GM21619 (cell line): ENCODE measurements around the gene ELFN1.

ENCODE experiments used
- ATAC-seq: cut with Tn5 transposase; IDR thresholded peaks from one replicate; pipeline ENCODE4 v1.9.1; 2021; ENCODE audit not compliant: unreplicated experiment

Gene ELFN1

DNA sequence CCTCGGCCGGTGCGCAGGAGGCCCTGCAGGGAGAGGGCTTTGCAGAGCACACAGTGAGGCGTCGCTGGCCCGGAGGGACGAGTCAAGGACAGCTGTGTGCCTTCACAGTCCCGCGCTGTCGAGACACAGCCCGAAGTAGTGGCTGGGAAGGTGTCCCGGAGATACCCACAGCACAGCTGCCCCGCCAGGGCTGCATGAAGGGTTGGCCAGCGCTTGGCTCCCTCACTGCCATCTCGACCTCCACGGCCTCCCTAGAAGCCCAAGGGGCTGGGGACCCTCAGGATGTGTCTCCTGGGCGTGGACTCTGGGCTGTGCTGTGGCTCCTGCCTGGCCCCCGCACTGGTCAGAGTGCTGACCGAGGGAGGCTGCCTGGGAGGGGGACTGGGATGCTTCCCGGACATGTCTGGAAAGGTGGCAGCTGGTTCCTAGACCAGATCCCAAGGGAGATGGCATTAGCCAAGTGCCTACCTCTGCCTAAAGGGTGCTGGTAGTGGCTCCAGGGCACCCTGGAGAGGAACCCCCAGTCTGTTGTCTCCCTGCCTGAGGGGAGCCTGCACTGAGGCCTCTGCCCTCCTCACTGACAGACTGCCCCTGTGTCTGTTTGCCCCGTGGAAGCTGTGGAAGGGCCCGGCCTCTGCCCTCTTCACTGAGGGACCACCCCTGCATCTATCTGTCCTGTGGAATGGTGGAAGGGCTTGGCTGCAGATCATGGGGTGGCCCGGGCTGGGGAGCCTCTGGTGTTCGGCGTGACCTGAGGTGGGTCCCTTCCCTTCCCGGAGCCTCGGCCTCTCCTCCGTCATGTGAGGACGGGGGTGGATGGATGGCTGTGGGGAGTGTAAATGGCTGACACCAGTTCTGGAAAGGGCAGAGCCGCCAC is 5.8 kb downstream of the ELFN1 start:
- no peak for ATAC-seq

DNA sequence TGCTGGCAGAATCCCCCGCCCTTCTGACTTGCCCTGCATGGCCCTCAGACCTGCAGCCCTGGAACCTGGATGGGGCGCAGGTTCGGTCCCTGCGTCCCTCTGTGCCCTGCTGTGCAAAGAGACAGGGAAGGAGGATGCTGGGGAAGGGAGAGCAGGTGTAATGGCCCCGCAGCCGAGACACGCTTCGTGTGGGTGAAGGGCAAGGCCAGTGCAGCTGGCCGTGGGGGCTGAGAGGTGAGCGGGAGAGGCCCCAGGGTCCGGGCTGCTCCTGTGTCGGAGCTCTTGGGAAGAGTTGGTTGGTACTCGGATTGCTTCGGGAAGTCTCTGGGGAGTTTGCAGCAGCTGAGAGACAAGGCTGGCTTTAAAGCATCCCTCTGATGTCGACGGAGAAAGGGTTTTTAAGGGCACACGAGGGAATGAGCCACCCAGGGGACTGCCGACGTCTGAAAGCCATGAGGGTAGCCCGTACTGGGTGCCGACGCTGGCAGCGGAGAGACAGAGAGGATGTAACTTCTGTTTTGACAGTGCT is 6.5 kb downstream of the ELFN1 start:
- ATAC-seq = no peak

DNA sequence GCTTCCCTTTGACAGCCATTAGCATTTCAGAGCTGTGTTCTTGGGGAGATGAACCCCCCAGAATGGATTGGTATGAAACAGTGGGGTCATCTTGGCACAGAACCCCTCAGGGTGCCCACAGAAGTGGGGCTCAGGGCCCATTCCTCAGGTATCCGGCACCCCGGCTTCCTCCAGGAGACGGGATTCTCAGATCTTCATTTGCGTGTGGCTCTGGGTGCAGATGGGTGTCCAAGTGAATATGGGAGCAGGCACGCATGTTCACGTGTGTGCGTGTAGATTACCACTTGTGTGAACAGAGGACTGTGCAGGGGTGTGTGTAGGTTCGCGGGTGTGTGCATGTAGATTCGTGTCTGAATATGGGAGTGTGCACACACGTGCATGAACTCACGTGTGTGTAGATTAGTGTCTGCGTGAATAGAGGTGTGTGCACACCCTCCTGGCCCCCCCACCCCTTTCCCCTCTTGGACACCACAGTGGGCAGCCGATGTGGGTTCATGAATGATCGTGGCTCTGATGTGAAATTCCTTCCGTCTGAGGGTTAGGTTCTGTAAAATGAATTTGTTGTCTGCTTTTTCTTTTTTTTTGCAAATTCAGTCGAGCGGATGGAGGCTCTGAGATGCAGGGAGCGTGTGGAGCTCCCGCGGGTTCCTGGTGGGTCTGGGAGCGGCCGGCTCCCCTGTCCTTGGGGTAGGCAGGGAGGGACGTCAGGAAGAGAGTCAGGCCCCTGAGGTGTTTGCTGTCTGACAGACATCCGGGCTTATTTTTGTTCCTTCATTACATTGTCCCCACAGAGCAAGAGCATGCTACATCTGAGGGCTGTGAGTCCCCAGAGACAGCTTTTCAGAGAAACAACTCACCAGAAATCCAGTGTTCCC is 7.4 kb downstream of the ELFN1 start:
- ATAC-seq = no peak

DNA sequence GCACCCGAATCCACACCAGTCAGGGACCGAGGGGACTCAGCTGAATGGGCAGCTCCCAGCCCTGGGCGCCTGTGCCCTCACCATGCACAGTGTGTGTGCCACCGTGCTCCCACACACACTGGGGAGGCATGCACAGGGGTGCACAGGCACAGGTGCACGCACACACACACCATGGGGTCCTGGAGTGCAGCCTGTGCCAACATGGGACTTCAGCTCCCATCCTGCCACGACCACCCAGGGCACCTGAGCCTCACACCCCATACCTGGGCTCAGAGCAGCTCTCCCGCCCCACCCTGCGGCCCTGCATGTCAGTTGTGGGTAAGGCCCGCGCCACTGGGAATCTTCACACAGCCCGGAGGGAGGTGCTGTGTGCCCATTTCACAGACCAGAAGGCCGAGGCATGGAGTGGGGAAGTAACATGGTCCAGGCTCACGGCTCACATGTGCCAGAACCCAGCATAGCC is 8.0 kb downstream of the ELFN1 start:
- no peak for ATAC-seq

DNA sequence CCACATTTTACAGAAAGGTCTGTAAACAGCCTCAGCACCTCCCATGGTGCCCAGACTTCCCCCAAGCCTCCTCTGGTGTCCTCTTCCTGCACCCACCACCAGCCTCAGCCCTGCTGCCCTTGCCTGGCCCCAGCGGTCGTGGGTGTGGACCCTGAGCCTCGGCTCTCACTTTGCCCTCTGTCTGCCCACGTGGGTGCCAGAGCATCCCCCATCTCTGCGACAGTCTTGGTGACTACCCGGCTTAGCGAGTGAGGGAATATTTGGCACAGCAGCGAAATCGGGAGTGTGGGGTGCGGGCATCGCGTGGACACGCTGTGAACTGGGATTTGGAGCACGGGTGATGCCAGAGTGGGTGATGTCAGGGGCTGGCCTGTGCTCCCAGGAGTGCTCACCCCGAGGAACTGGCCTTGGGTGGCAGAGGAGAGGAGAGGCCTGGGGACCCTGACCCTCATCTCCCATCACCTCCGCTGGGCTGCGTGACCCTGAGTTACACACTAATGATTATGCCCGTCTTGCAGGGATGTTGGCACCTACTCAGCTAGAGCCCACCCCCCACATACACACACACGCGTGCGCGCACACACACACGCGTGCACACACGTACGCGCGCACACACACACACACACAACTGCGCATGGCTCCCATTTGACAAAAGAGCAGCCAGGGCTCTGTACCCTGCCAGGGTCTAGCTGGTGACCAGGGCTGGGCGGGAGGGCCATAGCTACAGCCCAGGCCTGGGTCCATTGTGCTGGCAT is 8.7 kb downstream of the ELFN1 start:
- ATAC-seq = no peak

DNA sequence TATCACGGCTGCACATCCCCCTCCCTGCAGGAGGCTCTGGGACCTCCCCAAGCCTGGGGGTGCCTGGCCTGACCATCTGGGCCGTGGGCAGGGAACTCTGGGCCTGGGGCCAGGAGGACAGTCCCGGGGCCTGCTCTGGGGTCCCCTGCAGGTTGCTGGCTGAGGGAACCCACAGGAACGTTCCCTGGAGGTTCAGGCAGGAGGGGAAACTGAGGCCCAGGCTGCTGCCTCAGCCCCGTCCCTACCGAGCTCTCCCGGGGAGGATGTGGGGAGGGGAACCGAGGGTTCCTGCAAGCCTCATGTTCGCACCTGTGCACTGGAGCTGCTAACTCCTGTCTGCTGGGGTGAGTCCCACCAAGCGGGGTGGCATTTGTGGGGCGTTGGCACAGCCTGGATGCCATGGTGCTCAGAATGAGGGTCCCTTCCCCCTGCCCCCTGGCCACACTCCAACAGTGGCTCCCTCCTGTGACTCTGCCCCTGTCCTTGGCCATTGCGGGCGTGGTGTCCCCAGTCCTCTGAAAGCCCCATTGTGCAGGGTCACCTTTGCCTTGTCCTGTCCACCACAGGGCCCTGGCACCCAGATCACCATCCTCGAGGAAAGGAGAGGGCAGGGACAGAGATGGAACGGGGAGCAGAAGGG is 9.4 kb downstream of the ELFN1 start:
- no peak for ATAC-seq

DNA sequence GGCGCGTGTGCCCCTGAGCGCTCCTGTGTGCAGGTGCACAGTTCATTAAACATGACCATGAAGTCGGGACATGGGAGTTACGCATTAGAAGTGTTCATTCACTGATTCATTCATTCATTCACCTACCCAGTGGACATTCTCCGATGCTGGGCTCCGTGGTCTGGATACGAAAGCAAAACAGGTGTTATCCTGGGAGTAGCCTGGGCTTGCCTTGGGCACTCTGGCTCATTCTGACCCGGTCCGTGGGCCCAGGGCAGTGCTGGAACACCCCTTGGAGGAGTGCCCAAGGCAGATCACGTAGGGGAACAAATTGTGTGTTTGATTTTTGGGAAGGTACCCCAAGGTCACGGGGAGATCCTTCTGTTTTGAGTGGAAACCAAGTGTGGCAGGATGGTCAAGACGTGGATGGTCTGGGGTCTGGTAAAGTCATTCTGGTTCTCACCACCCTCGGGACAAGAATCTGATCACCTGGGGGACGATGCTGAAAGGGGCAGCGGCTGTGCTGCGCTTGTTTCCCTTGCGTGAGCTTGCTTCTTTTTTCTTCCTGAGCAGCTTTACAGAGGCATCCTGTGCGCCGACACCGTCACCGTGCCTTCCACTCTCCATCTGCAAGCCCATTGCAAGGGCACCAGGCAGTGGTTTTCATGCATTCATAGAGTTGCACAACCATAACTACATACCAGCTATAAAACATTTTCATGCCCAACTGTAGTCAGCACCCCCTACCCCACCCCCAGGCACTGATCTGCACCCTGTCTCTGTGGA is 10.1 kb downstream of the ELFN1 start:
- ATAC-seq = no peak

DNA sequence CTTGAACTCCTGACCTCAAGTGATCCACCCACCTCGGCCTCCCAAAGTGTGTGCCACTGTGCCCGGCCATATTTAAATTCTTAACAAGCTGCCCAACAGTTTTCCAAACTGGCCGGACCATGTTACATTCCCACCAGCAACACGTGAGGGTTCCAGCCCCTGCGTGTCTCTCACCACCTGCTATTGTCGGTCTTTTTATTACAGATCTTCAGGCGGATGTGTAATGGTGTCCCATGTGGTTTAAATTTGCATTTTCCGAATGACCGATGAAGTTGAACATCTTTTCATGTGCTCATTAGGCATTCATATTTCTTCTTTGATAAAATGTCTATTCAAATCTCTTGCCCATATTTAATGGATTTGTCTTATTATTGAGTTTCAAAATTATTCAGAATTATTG is 11.5 kb downstream of the ELFN1 start:
- no peak for ATAC-seq

DNA sequence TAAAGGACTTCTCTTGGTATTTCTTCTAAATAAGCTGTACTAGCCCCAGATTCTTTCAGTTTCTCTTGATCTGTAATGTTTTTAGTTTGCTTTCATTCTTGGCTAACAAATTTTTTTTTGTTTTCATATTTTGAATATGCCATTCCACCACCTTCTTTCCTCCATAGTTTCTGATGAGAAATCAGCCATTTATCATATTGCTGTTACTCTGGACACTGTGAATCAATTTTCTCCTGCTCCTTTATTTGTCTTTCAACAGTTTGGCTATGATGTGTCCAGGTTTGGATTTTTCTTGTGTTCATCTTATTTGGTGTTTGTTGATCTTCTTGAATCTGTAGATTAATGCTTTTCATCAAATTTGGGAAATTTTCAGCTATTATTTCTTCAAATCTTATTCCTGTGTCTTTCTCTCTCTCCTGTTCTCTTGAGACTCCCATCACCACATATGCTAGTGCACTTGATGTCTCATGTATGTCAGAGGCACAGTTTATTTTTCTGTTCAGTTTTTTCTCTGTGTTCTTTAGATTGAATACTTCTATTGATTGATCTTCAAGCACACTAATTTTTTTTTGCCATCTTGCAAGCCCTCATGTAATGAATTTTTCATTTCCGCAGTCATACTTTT is 15.0 kb downstream of the ELFN1 start:
- ATAC-seq = no peak

DNA sequence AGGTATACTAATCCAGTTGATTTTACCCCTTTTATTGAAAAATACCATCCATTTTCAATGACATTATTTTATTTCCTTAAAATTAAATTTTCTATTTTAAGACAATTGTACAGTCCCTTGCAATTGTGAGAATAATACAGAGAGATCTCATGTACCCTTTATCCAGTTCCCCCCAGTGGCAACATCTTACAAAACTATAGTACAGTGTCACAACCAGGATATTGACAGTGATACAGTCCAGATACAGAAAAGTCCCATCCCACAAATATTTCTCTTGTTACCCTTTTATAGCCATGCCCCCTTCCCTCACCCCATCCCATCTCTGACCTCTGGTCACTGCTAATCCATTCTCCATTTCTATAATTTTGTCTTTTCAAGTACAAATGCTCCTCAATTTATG is 18.5 kb downstream of the ELFN1 start:
- no peak for ATAC-seq

DNA sequence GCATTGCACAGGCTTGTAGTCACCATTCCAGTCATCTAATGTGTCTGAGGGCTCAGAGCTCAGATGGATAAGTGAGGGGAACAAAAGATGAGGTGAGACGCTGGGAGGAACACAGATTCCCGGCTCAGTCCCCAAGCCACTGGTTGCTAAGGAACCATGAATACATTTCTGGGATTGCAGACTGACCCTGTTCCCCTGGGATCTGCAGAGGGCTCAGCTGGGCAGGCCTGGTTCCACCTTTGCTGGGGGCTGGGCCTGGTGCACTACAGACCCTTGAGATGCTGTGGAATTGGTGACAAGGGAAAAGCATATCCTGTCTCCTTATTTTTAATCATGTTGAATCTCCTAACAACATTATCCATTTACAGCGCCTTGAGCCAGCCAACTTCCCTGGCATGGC is 19.2 kb downstream of the ELFN1 start:
- no peak for ATAC-seq

DNA sequence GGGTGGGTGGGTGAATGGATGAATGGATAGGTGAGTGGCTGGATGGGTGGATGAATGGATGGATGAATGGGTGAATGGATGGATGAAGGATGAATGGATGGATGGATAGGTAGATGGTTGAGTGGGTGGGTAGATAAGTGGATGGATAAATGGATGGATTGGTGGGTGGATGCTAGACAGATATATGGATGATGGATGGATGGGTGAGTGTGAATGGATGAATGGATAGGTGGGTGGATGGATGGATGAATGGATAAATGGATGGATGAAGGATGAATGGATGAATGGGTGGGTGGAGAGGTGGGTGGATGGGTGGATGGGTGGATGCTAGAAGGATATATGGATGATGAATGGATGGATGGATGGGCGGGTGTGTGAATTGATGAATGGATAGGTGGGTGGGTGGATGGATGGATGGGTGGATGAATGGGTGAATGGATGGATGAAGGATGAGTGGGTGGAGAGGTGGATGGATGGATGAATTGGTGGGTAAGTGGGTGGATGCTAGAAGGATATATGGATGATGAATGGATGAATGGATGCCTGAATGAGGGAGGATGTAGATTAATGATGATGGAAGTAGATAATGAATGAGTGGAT is 20.4 kb downstream of the ELFN1 start:
- no peak for ATAC-seq

DNA sequence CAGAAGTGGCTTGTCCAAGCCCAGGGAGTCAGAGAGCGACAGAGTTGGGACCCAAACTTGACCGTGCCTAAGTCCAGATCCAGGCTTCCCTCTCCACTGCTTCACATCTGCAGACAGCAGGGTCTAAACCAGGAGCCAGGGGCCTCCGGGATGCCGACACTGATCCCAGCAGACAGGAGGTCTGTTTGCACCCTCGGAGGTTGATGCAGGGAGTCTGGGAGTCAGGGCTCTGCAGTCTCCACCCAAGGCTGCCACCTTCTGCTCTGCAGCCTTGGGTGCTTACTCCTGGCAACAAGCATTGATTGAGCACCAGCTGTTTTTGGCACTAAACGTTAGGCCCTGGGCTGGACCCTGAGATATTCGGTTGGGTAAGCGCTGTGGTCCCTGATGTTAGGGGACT is 21.0 kb downstream of the ELFN1 start:
- no peak for ATAC-seq

DNA sequence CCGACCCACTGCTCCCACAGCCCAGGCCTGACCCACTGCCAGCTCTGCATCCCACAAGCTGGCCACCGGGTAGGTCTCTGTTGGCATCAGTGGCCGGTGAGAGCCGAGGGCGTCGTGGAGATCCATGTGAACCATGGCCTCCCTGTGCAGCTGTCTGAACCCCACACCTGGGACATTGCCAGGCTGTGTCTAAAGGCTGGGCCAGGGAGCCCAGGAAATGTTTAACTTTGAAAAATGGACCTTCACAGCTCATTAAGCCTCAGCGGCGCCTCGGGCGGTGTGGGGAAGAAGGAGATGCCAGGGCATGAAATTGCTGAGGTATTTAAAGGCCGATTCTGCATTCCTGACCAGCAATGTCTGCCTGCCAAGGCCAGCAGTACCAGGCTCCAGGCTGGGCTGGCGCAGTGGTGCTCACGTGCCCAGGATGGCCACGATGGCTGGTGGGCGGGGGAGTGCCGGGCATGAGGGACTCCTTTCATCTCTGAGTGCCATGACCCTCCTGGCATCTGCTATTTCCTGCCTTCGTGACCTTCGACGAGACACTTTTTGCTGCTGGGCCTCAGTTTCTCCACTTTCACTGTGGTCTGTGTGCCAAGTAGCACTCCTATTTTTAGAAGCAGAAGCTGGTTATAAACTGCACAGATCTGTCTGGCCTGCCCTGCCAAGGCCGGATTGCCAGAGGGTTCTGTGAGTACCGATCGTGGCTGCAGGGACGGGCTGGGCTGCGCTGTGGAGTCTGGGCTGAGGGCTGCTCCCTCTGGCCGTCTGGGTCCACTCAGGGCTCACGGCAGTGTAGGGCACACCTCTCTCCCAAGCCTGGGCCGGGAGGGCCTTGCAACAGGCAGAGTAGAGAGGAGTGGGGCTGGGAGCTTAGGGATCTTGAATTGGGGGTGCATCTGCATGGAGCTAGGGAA is 21.8 kb downstream of the ELFN1 start:
- no peak for ATAC-seq

DNA sequence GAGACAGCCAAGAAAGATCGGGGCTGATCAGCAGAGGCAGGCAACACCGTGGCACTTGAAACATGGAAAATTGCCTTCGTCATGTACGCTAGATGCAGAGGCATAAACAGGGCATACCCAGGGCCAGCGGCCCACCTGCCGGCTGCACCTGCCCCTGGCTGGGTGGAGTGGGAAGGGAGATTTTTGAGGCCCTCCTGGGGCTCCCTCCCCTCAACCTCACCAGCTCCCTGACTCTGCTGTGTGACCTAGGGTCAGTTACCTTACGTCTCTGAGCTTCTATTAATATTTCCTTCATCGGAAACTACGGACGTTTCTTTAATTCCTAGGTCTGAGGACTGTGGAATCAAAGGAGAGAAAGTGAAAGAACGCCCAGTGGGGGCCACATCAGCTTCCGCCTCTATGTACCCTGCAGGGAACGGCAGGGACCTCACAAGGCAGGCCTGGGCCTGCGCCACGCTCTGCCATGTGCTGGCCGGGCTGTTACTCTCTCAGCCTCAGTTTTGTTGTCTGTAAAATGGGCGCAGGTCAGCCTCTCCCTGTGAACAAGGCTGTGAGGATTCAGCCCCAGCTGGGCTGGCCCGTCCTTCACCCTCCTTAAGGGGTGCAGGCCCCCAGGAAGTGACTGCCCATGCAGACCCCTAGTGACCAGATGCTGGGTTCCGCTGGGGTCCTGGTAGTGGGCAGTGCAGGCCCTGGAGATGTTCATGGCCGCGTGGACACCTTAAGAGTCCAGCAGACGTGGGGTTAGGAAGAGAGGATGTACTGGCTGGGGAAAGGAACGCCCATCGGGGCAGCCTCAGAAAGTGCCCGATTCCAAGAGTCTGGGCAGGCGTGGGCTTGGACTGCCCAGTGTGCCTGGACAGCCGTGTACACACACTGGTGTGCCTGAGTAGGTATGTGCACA is 22.7 kb downstream of the ELFN1 start:
- no peak for ATAC-seq

DNA sequence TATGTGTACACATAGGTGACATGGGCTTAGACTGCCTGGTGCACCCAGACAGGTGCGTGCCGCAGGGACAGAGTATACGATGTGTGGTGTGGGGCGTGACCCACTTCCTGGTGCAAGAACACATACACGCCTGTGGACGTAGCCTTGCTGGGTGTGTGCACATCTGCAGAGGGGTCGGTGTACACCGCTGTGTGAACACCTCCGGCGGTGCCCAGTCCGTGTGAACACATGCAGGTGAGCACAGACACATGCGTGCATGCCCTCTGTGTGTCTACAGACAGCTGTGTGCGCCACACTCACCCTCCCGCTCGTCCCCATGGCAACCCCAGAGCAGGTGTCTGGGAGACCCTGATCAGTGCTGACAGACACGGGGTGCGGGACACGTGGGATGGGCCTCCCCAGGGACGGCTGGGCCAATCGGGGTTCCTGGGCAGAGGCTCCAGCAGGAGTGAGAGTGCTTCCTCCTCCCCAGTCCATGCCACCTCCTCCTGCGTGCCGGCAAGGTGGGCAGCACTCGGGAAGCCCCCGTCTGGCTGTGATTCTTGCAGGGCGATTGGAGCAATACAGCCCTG is 23.4 kb downstream of the ELFN1 start:
- no peak for ATAC-seq
